Adipocyte (in vitro differentiated cells): Measurements from ENCODE around the gene TRPM1.
A peak's percentile ranks its signal among the peaks of the same experiment; 100 is the strongest.

ENCODE experiments used
- DNase-seq: peaks from one replicate; pipeline ENCODE4 v3.0.0-alpha.2; 2015; ENCODE audit warnings: low read depth
- H3K27me3 ChIP-seq: replicated peaks from 2 replicates; pipeline ENCODE4 v1.7.0; 2013; ENCODE audit warnings: mild to moderate bottlenecking, low read length, moderate library complexity; ENCODE audit not compliant: control insufficient read depth, insufficient read depth
- H3K36me3 ChIP-seq: 2 replicates; pipeline ENCODE4 v1.7.0; 2013; ENCODE audit warnings: low read length, mild to moderate bottlenecking, moderate library complexity; ENCODE audit not compliant: control insufficient read depth, insufficient read depth, severe bottlenecking
- H3K4me1 ChIP-seq: 2 replicates; pipeline ENCODE4 v1.7.0; 2013; ENCODE audit warnings: mild to moderate bottlenecking, low read length, moderate library complexity; ENCODE audit not compliant: control insufficient read depth, insufficient read depth
- H3K4me3 ChIP-seq: 2 replicates; pipeline ENCODE4 v1.7.0; 2013; ENCODE audit warnings: mild to moderate bottlenecking, low read length, moderate library complexity
- H3K9ac ChIP-seq: 2 replicates; pipeline ENCODE4 v1.7.0; 2013; ENCODE audit warnings: mild to moderate bottlenecking, low read length, moderate library complexity
- H3K9me3 ChIP-seq: 2 replicates; pipeline ENCODE4 v1.7.0; 2013; ENCODE audit warnings: mild to moderate bottlenecking, low read length, moderate library complexity; ENCODE audit not compliant: control insufficient read depth

The TRPM1 gene

DNA sequence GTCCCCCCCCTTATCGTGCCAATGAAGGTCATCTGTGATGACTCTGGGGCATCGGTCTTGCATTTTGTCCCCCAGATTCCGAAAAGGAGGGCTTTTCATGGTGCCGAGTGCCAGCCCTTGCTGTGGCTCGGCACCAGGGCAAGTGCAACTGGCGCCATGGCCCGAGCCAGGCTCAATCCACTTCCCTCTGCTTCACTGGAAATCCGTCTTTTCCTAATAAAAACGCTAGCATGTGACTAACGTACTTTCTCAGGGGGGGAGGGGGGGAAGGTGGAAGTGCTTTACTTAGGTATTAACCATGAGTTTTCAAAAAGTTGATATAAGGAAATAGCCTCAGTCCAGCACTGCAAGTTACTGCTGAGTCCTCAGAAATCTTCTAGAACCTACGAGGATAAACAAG is 20.5 kb downstream of the TRPM1 start:
- no peak for DNase-seq
- Histone ChIP-seq H3K36me3 (no peaks in the 10 kb centered on the region), H3K9me3 (no peaks in the 10 kb centered on the region), H3K4me3 (peak overlapping the region; percentile 44), H3K9ac (no peak overlapping the region), H3K4me1 (peaks cover 4% of the 10 kb centered on the region), H3K27me3 (peaks cover 42% of the 10 kb centered on the region)

DNA sequence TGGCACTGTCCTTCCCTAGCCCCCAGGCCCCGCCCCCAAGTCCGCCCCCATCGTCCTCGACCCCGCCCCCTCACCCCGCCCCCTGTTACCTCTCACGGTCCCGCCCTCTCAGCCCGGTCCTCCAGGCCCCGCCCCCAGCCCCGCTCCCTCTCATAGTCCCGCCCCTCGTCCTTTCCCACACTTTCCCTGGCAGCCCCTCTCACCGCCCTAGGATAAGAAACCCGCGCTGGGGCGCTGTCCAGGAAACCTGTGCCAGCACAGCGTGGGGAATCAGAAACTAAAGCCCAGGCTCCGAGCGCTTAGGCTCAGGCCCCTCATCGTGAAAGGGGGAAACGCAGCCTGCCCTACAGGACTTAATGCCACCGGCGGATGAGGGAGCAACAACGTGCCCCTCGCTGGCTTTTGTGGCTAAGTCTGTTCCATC is 20.9 kb downstream of the TRPM1 start:
- H3K9ac ChIP-seq = no peak overlapping the region
- H3K4me1 ChIP-seq = peaks cover 4% of the 10 kb centered on the region
- no peaks in the 10 kb centered on the region for H3K9me3 ChIP-seq
- peak overlapping the region; percentile 44 for H3K4me3 ChIP-seq
- no peaks in the 10 kb centered on the region for H3K36me3 ChIP-seq
- DNase-seq = no peak
- peaks cover 40% of the 10 kb centered on the region for H3K27me3 ChIP-seq

DNA sequence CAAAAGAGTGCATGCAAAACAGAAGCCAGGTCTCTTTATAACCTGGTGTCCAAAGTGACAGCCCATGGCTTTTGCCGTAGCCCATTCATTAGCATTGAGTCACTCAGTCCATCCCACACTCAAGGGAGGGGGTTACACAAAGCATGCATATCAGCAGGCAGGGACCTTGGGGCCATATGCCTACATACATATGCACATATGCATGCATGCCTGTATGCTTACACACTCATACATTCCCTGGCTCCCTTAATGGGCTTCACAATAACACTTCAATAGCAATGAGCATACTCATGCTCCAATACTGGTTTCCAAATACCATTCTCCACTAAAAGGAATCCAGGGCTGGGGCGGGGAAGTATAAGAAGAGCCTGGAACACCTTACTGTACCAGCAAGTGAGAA is 22.0 kb downstream of the TRPM1 start:
- DNase-seq = peak; percentile 89
- H3K4me3 ChIP-seq = no peak overlapping the region
- H3K9me3 ChIP-seq = peaks cover 8% of the 10 kb centered on the region
- no peaks in the 10 kb centered on the region for H3K36me3 ChIP-seq
- H3K4me1 ChIP-seq = peaks cover 4% of the 10 kb centered on the region
- H3K27me3 ChIP-seq = peaks cover 37% of the 10 kb centered on the region
- no peak overlapping the region for H3K9ac ChIP-seq

DNA sequence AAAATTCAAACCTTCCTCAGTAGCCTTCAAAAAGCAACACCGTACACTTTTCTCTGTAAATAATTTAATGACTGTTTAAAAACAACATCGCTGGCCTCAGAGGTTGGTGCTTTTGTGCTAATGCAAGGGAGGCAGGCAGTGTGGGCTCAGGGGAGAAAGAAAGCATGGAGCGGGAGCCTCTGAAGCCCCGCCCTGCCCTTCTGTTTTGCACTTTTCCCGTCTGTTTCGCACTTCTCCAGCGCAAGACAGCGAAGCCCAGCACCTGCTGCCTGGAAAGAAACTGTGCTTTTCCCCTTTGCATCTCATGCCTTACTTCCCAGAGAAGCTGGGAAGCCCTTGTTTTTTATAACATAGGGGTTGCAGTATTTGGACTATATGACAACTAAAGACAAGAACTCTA is 23.1 kb downstream of the TRPM1 start:
- Histone ChIP-seq H3K4me1 (peaks cover 4% of the 10 kb centered on the region), H3K9me3 (peaks cover 8% of the 10 kb centered on the region), H3K27me3 (peaks cover 34% of the 10 kb centered on the region), H3K9ac (no peak overlapping the region), H3K4me3 (no peak overlapping the region), H3K36me3 (no peaks in the 10 kb centered on the region)
- no peak for DNase-seq

DNA sequence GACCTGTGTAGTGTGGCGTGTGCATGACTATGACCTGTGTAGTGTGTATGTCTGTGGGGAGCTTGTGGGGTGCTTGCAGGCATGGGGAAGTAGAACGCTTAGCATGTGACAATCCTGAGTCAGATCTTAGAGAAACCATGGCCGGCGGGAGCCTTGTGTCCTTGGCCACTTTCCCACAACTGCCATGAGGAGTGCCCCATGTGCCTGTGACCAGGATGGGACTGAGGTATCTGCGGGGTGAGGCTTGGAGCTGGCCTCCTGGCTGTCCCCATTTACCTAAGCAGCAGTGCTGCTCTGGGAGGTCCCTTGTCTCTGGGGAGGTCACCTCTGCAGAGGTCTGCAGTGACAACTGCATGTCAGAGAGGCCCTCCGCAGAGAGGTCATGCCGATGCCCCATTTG is 23.6 kb downstream of the TRPM1 start:
- peaks cover 8% of the 10 kb centered on the region for H3K9me3 ChIP-seq
- no peak for DNase-seq
- H3K36me3 ChIP-seq = no peaks in the 10 kb centered on the region
- H3K27me3 ChIP-seq = peaks cover 29% of the 10 kb centered on the region
- H3K4me1 ChIP-seq = peaks cover 4% of the 10 kb centered on the region
- no peak overlapping the region for H3K9ac ChIP-seq
- H3K4me3 ChIP-seq = no peak overlapping the region

DNA sequence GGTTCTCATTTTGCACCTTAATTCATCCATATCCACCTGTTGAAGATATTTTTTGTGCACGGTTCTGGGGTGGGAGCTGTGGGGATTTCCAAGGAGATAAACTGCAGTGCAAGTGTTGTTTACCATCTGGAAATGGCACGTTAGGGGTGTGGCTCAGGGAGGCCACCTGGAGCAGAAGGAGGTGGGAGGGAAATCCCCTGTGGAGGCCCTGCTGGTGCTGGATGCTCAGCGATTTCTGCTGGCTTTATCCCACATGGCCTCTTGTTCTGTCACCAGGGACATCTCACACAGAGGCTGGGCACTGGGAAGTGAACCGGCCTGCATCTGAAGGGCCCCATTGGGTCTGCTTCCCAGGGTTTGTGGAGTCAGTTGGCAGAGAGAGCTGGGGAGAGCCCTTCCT is 24.3 kb downstream of the TRPM1 start:
- H3K4me1 ChIP-seq = peaks cover 4% of the 10 kb centered on the region
- H3K9me3 ChIP-seq = peaks cover 8% of the 10 kb centered on the region
- H3K27me3 ChIP-seq = peaks cover 21% of the 10 kb centered on the region
- no peaks in the 10 kb centered on the region for H3K36me3 ChIP-seq
- H3K9ac ChIP-seq = no peak overlapping the region
- no peak for DNase-seq
- H3K4me3 ChIP-seq = no peak overlapping the region

DNA sequence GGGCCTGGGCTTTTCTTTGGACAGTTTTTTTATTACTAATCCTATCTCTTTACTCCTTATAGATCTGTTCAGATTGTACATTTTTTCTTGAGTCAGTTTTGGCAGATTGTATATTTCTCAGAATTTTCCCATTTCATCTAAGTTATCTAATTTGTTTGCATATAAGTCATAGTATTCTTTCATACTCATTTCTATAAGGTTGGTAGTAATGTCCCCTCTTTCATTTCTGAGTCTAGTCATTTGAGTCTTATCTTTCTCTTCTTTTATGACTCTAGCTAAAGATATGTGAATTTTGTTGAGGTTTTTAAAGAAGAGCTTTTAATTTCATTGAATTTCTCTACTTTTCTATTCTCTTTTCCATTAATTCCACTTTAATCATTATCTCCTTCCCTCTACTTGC is 27.2 kb downstream of the TRPM1 start:
- no peak overlapping the region for H3K9ac ChIP-seq
- H3K27me3 ChIP-seq = peaks cover 20% of the 10 kb centered on the region

DNA sequence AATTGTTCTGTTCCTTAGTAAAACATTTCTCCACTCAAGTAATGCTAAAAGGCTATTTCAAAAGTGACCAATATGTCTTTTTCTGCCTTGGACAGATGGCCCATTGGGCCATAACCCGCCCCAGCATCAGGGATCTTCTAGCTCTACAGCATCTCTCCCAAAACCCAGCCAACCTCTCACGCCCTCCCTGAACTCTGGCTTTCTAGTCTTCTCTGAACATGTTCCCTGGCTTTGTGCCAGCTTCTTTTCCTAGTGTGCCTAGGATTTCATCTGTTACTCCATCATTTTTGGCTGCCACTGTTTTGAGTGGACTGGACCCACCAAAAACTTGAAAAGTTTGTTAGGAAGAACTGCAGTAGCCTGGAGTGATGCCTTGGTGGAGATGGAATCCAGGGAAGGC is 30.7 kb downstream of the TRPM1 start:
- DNase-seq = no peak
- H3K9me3 ChIP-seq = peaks cover 8% of the 10 kb centered on the region
- H3K36me3 ChIP-seq = no peaks in the 10 kb centered on the region
- H3K27me3 ChIP-seq = no peaks in the 10 kb centered on the region
- H3K4me1 ChIP-seq = peaks cover 26% of the 10 kb centered on the region
- H3K9ac ChIP-seq = no peak overlapping the region
- H3K4me3 ChIP-seq = no peak overlapping the region

More for the DNA sequence above, 27.2 kb downstream of the TRPM1 start:
- DNase-seq = no peak
- H3K9me3 ChIP-seq = peaks cover 8% of the 10 kb centered on the region
- peaks cover 9% of the 10 kb centered on the region for H3K4me1 ChIP-seq
- no peak overlapping the region for H3K4me3 ChIP-seq
- H3K36me3 ChIP-seq = no peaks in the 10 kb centered on the region

DNA sequence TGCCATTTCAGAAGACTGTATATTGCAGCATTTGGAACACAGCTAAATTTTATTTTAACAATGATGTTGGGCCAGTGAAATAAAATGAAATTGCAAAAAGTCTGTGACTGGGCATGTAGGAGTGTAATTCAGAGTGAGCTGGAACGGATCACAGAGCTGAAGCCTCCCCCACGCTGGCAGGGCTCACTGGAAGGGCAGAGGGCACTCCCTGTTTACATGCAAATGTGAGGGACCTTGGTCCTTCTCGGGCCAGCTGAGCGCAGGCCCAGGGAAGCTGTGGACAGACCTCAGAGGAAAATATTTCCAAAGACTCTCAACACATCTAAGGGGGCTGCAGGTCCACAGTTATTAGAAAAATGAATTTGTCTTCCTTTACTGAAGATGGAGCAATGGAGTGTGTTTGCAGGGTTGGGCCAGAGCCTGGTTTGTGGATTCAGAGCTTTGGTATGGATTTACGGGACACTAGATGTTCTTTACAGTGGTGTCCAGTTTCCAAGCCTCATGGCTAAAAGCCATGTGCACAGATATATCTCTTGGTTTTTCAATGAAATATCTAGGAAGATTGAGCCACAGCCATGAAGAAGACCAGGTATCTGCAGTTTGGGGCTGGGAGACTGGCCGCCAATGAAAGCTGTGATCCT is 32.0 kb downstream of the TRPM1 start:
- Histone ChIP-seq H3K4me3 (peak overlapping the region; percentile 10), H3K27me3 (peaks cover 7% of the 10 kb centered on the region), H3K4me1 (peaks cover 26% of the 10 kb centered on the region), H3K9me3 (no peaks in the 10 kb centered on the region), H3K9ac (peak overlapping the region; percentile 27), H3K36me3 (no peaks in the 10 kb centered on the region)
- peak; percentile 73 for DNase-seq

DNA sequence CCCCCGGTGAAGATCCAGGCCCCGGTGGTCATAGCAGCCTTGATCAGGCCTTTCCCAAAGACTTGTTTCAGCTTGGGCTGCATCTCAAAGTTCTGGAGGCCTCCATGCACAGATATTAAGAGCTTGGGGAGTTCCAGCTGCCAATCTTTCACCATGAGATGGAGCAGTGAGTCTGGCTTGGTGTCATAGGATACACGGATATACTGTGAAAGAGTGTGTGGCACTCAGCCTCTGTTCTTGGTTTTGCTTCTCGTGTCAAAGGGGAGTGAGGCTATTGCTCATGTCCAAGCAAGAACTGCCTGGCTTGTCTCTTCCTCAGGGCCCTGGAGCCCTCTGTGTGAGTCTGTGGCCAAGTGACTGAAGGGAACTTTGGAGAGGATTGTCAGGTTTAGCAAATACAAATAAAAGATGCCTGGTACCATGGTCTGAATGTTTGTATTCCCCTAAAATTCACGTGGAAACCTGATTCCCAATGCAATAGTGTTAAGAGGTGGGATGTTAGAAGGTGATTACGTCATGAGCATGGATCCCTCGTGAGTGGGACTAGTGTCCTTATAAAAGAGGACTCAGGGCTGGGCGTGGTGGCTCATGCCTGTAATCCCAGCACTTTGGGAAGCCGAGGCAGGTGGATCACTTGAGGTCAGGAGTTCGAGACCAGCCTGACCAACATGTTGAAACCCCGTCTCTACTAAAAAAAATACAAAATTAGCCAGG is 33.5 kb downstream of the TRPM1 start:
- H3K36me3 ChIP-seq = no peaks in the 10 kb centered on the region
- DNase-seq = no peak
- peaks cover 19% of the 10 kb centered on the region for H3K27me3 ChIP-seq
- no peaks in the 10 kb centered on the region for H3K9me3 ChIP-seq
- no peak overlapping the region for H3K9ac ChIP-seq
- H3K4me3 ChIP-seq = no peak overlapping the region
- peaks cover 27% of the 10 kb centered on the region for H3K4me1 ChIP-seq

DNA sequence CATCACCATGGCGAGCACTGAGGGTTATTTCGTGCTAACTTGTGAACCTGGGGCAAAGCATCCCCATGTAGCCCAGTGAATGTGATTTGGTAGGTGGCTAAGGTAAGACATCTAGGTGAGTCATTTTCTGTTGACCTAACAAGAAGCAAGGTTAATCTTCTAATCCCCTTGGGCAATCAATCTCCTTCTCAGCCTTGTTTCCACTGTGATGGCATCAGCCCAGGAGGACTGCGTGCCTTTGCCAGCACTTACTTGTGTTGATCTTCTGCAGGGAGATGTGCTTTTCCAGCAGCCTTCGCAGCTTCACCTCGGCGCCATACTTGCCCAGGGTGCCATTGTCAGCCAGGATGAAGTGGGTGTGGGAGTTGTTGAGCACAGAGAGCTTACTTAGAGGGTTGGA is 35.7 kb downstream of the TRPM1 start:
- Histone ChIP-seq H3K9ac (no peak overlapping the region), H3K36me3 (no peaks in the 10 kb centered on the region), H3K9me3 (no peaks in the 10 kb centered on the region), H3K4me1 (peaks cover 36% of the 10 kb centered on the region), H3K4me3 (no peak overlapping the region), H3K27me3 (peaks cover 24% of the 10 kb centered on the region)
- no peak for DNase-seq
